ENCODE data around the gene OR4F15. TPM values are rescaled to one million over a fixed set of nuclear protein-coding genes. Genes with fewer than 3 reads are reported as not detected.

The OR4F15 gene
- total and polyA plus RNA-seq, 2 of the 4 experiments (the other 2 are of a cell fraction), result 0.36 TPM; not detected in 1

DNA sequence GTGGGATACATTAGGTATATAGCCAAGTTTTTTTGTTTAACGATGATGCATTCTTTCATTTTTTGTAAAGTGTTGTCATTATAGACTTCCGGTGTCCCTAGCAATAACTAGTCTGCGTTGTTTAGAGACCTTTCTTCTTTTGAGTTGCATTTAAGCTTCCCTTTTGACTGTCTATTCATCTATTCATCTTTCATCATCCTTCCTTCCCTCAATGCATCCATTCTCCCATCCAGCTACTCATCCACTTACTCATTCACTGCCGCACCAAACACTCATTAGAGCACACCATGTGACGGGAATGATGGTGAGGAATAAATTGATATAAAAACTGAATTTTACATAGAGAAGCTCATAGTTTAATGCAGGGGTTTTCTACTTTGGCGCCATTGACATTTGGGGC lies 32.9 kb downstream of the OR4F15 start:
- H3K9me1 ChIP-seq (ENCODE audit: insufficient read depth, low read length), result no peaks in the 10 kb centered on the region
- H3K27ac ChIP-seq (ENCODE audit: insufficient read depth, low read length), result no peak overlapping the region
- no peaks in the 10 kb centered on the region for H3K27me3 ChIP-seq (ENCODE audit: control insufficient read depth, insufficient read depth, low read length)
- H4K5ac ChIP-seq (ENCODE audit: low read depth, low read length), result no peak overlapping the region
- no peak overlapping the region for H3K4ac ChIP-seq (ENCODE audit: low read depth, low read length)
- ATAC-seq (ENCODE audit: low read depth) (no peak), DNase-seq (no peak)
- H3K18ac ChIP-seq (ENCODE audit: low read depth, low read length), result no peak overlapping the region
- H3K4me1 ChIP-seq (ENCODE audit: control insufficient read depth, insufficient read depth, low read length), result no peaks in the 10 kb centered on the region
- H3K4me3 ChIP-seq (ENCODE audit: insufficient read depth, low read depth, low read length), result no peak overlapping the region
- H3K9ac ChIP-seq (ENCODE audit: low read depth, low read length), result no peak overlapping the region
- H3K56ac ChIP-seq (ENCODE audit: extremely low read depth, insufficient read depth, low read length), result no peak overlapping the region
- no TSS peak for BruUV-seq (replicated peaks)
- ChIA-PET POLR2A (ENCODE audit: unreplicated experiment) (no interaction called here), CTCF (no interaction called here)
- no peak for TF ChIP-seq CEBPB (IDR thresholded peaks at IDR 0.05; ENCODE audit: low read depth, low read length)
- no peak for TF ChIP-seq MXI1 (IDR thresholded peaks at IDR 0.05; ENCODE audit: borderline replicate concordance, low read depth, low read length)
- no peak for TF ChIP-seq SMC3 (IDR thresholded peaks at IDR 0.05; ENCODE audit: low read depth, low read length)
- no peak for TF ChIP-seq USF2 (IDR thresholded peaks at IDR 0.05; ENCODE audit: low read depth, low read length)
- TF ChIP-seq POLR2A (IDR thresholded peaks at IDR 0.05; ENCODE audit: low read depth, low read length), result no peak
- TF ChIP-seq MAZ (IDR thresholded peaks at IDR 0.05; ENCODE audit: borderline replicate concordance, low read depth, low read length), result no peak
- TF ChIP-seq FOS (IDR thresholded peaks at IDR 0.05; ENCODE audit: low read depth, low read length), result no peak
- TF ChIP-seq RFX5 (IDR thresholded peaks at IDR 0.05; ENCODE audit: low read depth, low read length), result no peak
- no peak for TF ChIP-seq MAFK (IDR thresholded peaks at IDR 0.05; ENCODE audit: low read depth, low read length)
- no peak for TF ChIP-seq RCOR1 (IDR thresholded peaks at IDR 0.05; ENCODE audit: insufficient replicate concordance, low read length)
- no peak for TF ChIP-seq RAD21 (IDR thresholded peaks at IDR 0.05; ENCODE audit: low read length)
- TF ChIP-seq BHLHE40 (IDR thresholded peaks at IDR 0.05; ENCODE audit: low read depth, low read length), result no peak
- no peak for TF ChIP-seq CHD1 (IDR thresholded peaks at IDR 0.05; ENCODE audit: low read depth, low read length)
- TF ChIP-seq ELK1 (IDR thresholded peaks at IDR 0.05; ENCODE audit: borderline replicate concordance, low read depth, low read length), result no peak
- TF ChIP-seq CTCF (conservative IDR thresholded peaks at IDR 0.05; ENCODE audit: low read depth, low read length), result no peak
- TF ChIP-seq NFE2L2 (IDR thresholded peaks at IDR 0.05; ENCODE audit: low read depth, low read length), result no peak
- no peak overlapping the region for H2BK20ac ChIP-seq (ENCODE audit: low read depth, low read length)
- H3K4me2 ChIP-seq (ENCODE audit: low read depth, low read length), result no peak overlapping the region
- H2BK120ac ChIP-seq (ENCODE audit: low read depth, low read length), result no peak overlapping the region
- no peak overlapping the region for H2AK5ac ChIP-seq (ENCODE audit: low read depth, low read length)
- no peak overlapping the region for H2AFZ ChIP-seq (replicated peaks; ENCODE audit: low read length, poor library complexity)
- intact Hi-C loops (cut with micrococcal nuclease) (no loop called here), in situ Hi-C loops (cut with MboI; ENCODE audit: low sequenced_read_pairs) (no loop called here), dilution Hi-C loops (cut with HindIII; ENCODE audit: low sequenced_read_pairs, unreplicated experiment) (no loop called here)
- no peak overlapping the region for H3K23ac ChIP-seq (ENCODE audit: low read depth, low read length)
- no peak overlapping the region for H2AK9ac ChIP-seq (replicated peaks; ENCODE audit: low read depth, low read length, poor library complexity)
- no peak overlapping the region for H4K91ac ChIP-seq (ENCODE audit: insufficient read depth, low read depth, low read length)
- no peak overlapping the region for H2BK15ac ChIP-seq (ENCODE audit: low read depth, low read length)
- H3K36me3 ChIP-seq (ENCODE audit: control insufficient read depth, insufficient read depth, low read length), result no peaks in the 10 kb centered on the region
- no peak overlapping the region for H4K8ac ChIP-seq (ENCODE audit: low read depth in 2 of 2, low read length in 2 of 2)
- H2BK5ac ChIP-seq (ENCODE audit: low read depth, low read length, poor library complexity, severe bottlenecking), result no peak overlapping the region
- H4K20me1 ChIP-seq (ENCODE audit: insufficient read depth, low read length), result no peaks in the 10 kb centered on the region
- WGBS, 2 experiments (ENCODE audit: extremely low coverage in 2 of 2, insufficient read length in 1 of 2), result no CpG with 5 or more reads among the region's 6 CpGs
- no peaks in the 10 kb centered on the region for H3K9me3 ChIP-seq (ENCODE audit: control insufficient read depth, insufficient read depth, low read length)
- H3K79me1 ChIP-seq (ENCODE audit: low read depth in 1 of 2, low read length in 2 of 2), result no peaks in the 10 kb centered on the region
- H3K14ac ChIP-seq (replicated peaks; ENCODE audit: low read depth, low read length), result no peak overlapping the region

All from IMR-90 (cell line).